A549 (cell line): ENCODE results near the gene UTP25. TPM values are rescaled to one million over a fixed set of nuclear protein-coding genes. Genes with fewer than 3 reads are reported as not detected.

Source experiments
- ATAC-seq, 2 experiments: fragments of 200-7000 bp in 1 of 2; fragments of >200 bp in 1 of 2; cut with Nextera tagmentation in 1 of 2; cut with Tn5 transposase in 1 of 2; 3 replicates each; pipeline versions ENCODE4 v1.8.0 to v1.9.1; 2018 to 2020; ENCODE audit warnings: mild to moderate bottlenecking in 1 of 2, moderate library complexity in 1 of 2
- CTCF ChIA-PET: fragments of 300-600 bp; sonication (Branson Sonifier 250); formaldehyde crosslinking; extraction: SDS; loops from one replicate; lab custom pipeline; 2021; ENCODE audit warnings: antibody characterized with exemption, inconsistent platforms; lab: Yijun Ruan, JAX
- POLR2A ChIA-PET: fragments of 350-600 bp; formaldehyde crosslinking; extraction: SDS; loops from one replicate; lab custom pipeline; 2021; ENCODE audit warnings: antibody characterized with exemption, inconsistent platforms; lab: Yijun Ruan, JAX
- DNase-seq, 2 experiments: peaks; one replicate each; pipeline versions ENCODE4 v3.0.0 to v3.0.0-alpha.2; 2011 to 2016; ENCODE audit warnings: low read depth in 1 of 2, low spot score in 1 of 2
- FAIRE-seq: peaks from 2 replicates; lab custom pipeline; 2011; peaks lifted over from hg19 to GRCh38; lab: Jason Lieb, UNC
- H3K27ac ChIP-seq, 2 experiments: fragments of >200 bp; sonication (Bioruptor Twin); formaldehyde crosslinking; 3 replicates each; pipeline ENCODE4 v1.5.1; 2016 to 2017
- H3K4me1 ChIP-seq: fragments of >200 bp; sonication (Bioruptor Twin); formaldehyde crosslinking; 3 replicates; pipeline ENCODE4 v1.6.1; 2016
- H3K4me2 ChIP-seq: fragments of >200 bp; sonication (Bioruptor Twin); formaldehyde crosslinking; 3 replicates; pipeline ENCODE4 v1.6.1; 2016
- H3K4me3 ChIP-seq: fragments of >200 bp; sonication (Bioruptor Twin); formaldehyde crosslinking; 3 replicates; pipeline ENCODE4 v1.5.1; 2016
- H3K9me3 ChIP-seq: fragments of >200 bp; sonication (Bioruptor Twin); formaldehyde crosslinking; 3 replicates; pipeline ENCODE4 v1.6.1; 2016
- BHLHE40 ChIP-seq: IDR thresholded peaks from 2 replicates; pipeline ENCODE4 v1.6.1; 2012; ENCODE audit warnings: low read depth, low read length, inconsistent platforms
- CBX2 ChIP-seq: fragments of 200-600 bp; sonication (generic); IDR thresholded peaks from 2 replicates; pipeline ENCODE4 v1.6.1; 2016; ENCODE audit warnings: low read depth, mild to moderate bottlenecking, borderline replicate concordance
- CTCF ChIP-seq: fragments of >200 bp; sonication (Bioruptor Twin); formaldehyde crosslinking; IDR thresholded peaks from 3 replicates; pipeline ENCODE4 v1.5.1; 2016
- EHF ChIP-seq: fragments of 250-450 bp; sonication (Bioruptor Pico); IDR thresholded peaks from 2 replicates; pipeline ENCODE4 v1.5.0; 2020; ENCODE audit warnings: mild to moderate bottlenecking
- EHMT2 ChIP-seq: fragments of 200-600 bp; sonication (generic); IDR thresholded peaks from 2 replicates; pipeline ENCODE4 v1.6.1; 2016; ENCODE audit warnings: antibody characterized with exemption, low read depth, mild to moderate bottlenecking, moderate library complexity
- ELK1 ChIP-seq: fragments of 150-350 bp; IDR thresholded peaks from 2 replicates; pipeline ENCODE4 v1.6.1; 2014; ENCODE audit warnings: low read depth, mild to moderate bottlenecking, low read length
- ESRRA ChIP-seq: fragments of 150-350 bp; IDR thresholded peaks from 2 replicates; pipeline ENCODE4 v1.6.1; 2014; ENCODE audit warnings: mild to moderate bottlenecking, low read length, borderline replicate concordance
- FOSB ChIP-seq: fragments of 250-450 bp; sonication (Bioruptor Pico); IDR thresholded peaks from 2 replicates; pipeline ENCODE4 v1.5.0; 2020; ENCODE audit warnings: mild to moderate bottlenecking, moderate library complexity
- HES2 ChIP-seq: fragments of >200 bp; sonication (Bioruptor Twin); formaldehyde crosslinking; IDR thresholded peaks from 2 replicates; pipeline ENCODE4 v1.6.1; 2016
- HEYL ChIP-seq: fragments of 250-450 bp; sonication (Bioruptor Pico); IDR thresholded peaks from 2 replicates; pipeline ENCODE4 v1.8.0; 2021; ENCODE audit warnings: mild to moderate bottlenecking, moderate library complexity
- HOXB13 ChIP-seq: fragments of 250-450 bp; sonication (Bioruptor Pico); IDR thresholded peaks from 2 replicates; pipeline ENCODE4 v1.5.0; 2020; ENCODE audit warnings: low read depth, mild to moderate bottlenecking, moderate library complexity
- JUNB ChIP-seq: fragments of >200 bp; sonication (Bioruptor Twin); formaldehyde crosslinking; IDR thresholded peaks from 2 replicates; pipeline ENCODE4 v1.6.1; 2016
- NPAS2 ChIP-seq: fragments of 250-450 bp; sonication (Bioruptor Pico); IDR thresholded peaks from 2 replicates; pipeline ENCODE4 v1.8.0; 2022; ENCODE audit warnings: mild to moderate bottlenecking, moderate library complexity, borderline replicate concordance
- POLR2A ChIP-seq: IDR thresholded peaks from 2 replicates; pipeline ENCODE4 v1.6.1; 2012; ENCODE audit warnings: mild to moderate bottlenecking, low read length
- POLR2AphosphoS2 ChIP-seq: conservative IDR thresholded peaks from 2 replicates; pipeline ENCODE4 v1.6.1; 2012; ENCODE audit warnings: low read length, improper control_type of control experiment, inconsistent platforms
- RAD21 ChIP-seq, 2 experiments: fragments of >200 bp in 1 of 2; sonication (Bioruptor Twin) in 1 of 2; formaldehyde crosslinking in 1 of 2; IDR thresholded peaks in 1 of 2; conservative IDR thresholded peaks in 1 of 2; 2 replicates in 1 of 2; 3 replicates in 1 of 2; pipeline ENCODE4 v1.6.1; 2012 to 2018; ENCODE audit warnings: inconsistent platforms in 1 of 2
- RNF2 ChIP-seq: fragments of 200-600 bp; sonication (generic); IDR thresholded peaks from 2 replicates; pipeline ENCODE4 v1.6.1; 2016; ENCODE audit warnings: low read depth, mild to moderate bottlenecking, antibody characterized with exemption, moderate library complexity, borderline replicate concordance
- SMC3 ChIP-seq: fragments of >200 bp; sonication (Bioruptor Twin); formaldehyde crosslinking; IDR thresholded peaks from 3 replicates; pipeline ENCODE4 v1.6.1; 2018; ENCODE audit warnings: inconsistent platforms
- TP53 ChIP-seq: fragments of 250-450 bp; sonication (Bioruptor Pico); IDR thresholded peaks from 2 replicates; pipeline ENCODE4 v1.5.0; 2021; ENCODE audit warnings: mild to moderate bottlenecking, moderate library complexity
- ZFP36 ChIP-seq: fragments of 450-650 bp; IDR thresholded peaks from 2 replicates; pipeline ENCODE4 v1.6.1; 2014; ENCODE audit warnings: borderline replicate concordance; ENCODE audit not compliant: partially characterized antibody
- ZSCAN20 ChIP-seq: fragments of 250-450 bp; sonication (Bioruptor Pico); IDR thresholded peaks from 2 replicates; pipeline ENCODE4 v1.8.0; 2022; ENCODE audit warnings: mild to moderate bottlenecking, moderate library complexity
- WGBS: methylation state at CpG from one replicate; pipeline ENCODE4 v1.1.6; 2017; ENCODE audit errors: missing lambda C conversion rate; 5-methylcytosine and 5-hydroxymethylcytosine counted together
- polyA plus RNA-seq, 4 experiments: library from polyadenylated mRNA; depleted of rRNA in 3 of 4; stranded (reverse); fragments of >200 nt; fragmentation: RNase III in 1 of 4; extraction: RNeasy Plus Mini Kit Qiagen cat#74134 plus additional on column Dnase treatment in 1 of 4; gene quantifications; 2 replicates in 3 of 4; 3 replicates in 1 of 4; pipeline ENCODE4 v1.2.3, GENCODE V29; 2011 to 2017

The UTP25 gene
- polyA plus RNA-seq, 2 of the 4 experiments (the other 2 are of a cell fraction) = 8.4 to 16.5 TPM

GRCh38 chr1:209822706-209823105 lies 5.1 kb upstream of the UTP25 start:
- Histone ChIP-seq H3K9me3 (no peaks in the 10 kb centered on the region), H3K4me3 (no peak overlapping the region), H3K4me2 (peak overlapping the region; percentile 53), H3K4me1 (peaks cover 18% of the 10 kb centered on the region), H3K27ac (no peak overlapping the region)
- FAIRE-seq (no peak), ATAC-seq (no peak), DNase-seq (no peak)
- TF ChIP-seq BHLHE40 = no peak
- TF ChIP-seq RNF2 = no peak
- TF ChIP-seq CBX2 = no peak
- no peak for TF ChIP-seq RAD21 (conservative IDR thresholded peaks at IDR 0.05 in 1 of 2, IDR thresholded peaks at IDR 0.05 in 1 of 2)
- no peak for TF ChIP-seq NPAS2 (CRISPR knock-in tag)
- no peak for TF ChIP-seq ESRRA
- no peak for TF ChIP-seq CTCF
- TF ChIP-seq HES2 = no peak
- TF ChIP-seq POLR2A = no peak
- no peak for TF ChIP-seq EHMT2
- no peak for TF ChIP-seq HEYL (CRISPR knock-in tag)
- no peak for TF ChIP-seq FOSB (CRISPR knock-in tag)
- no peak for TF ChIP-seq ZFP36
- TF ChIP-seq HOXB13 (CRISPR knock-in tag) = no peak
- no peak for TF ChIP-seq ZSCAN20
- no peak for TF ChIP-seq EHF
- TF ChIP-seq SMC3 = no peak
- no peak for TF ChIP-seq TP53
- no peak for TF ChIP-seq ELK1
- POLR2A ChIA-PET = interaction anchor here (1.2 kb wide), 1 partner anchor 14 kb away, joined by 3 read pairs; no protein-coding TSS in a partner anchor
- 64% methylated on average over 7 of the region's 7 CpGs for WGBS
- CTCF ChIA-PET = interaction anchor here (0.6 to 8.2 kb wide), 29 partner anchors 10 to 409 kb away, joined by 3 to 114 read pairs (median 5); partner anchors contain the start of genes C1orf74 and IRF6

GRCh38 chr1:209823143-209824041 lies 4.4 kb upstream of the UTP25 start:
- TF ChIP-seq SMC3 = peak; percentile 40; the same call in 1 of the 3 replicates
- TF ChIP-seq POLR2AphosphoS2 = no peak
- peak in 1 of 2 experiments; percentile 26; a peak in 1 of 5 replicates for TF ChIP-seq RAD21 (conservative IDR thresholded peaks at IDR 0.05 in 1 of 2, IDR thresholded peaks at IDR 0.05 in 1 of 2)
- peak; percentile 73 for TF ChIP-seq CTCF
- TF ChIP-seq JUNB = no peak
- ATAC-seq (peak; percentile 47 to 66; a peak in 3 of 6 replicates), DNase-seq (peak; percentile 42 to 68), FAIRE-seq (no peak)
- peak overlapping the region; percentile 53 for H3K4me2 ChIP-seq
- ChIA-PET CTCF (interaction anchor here (0.6 to 8.2 kb wide), 36 partner anchors 11 to 410 kb away, joined by 3 to 114 read pairs (median 4); partner anchors contain the start of genes C1orf74 and IRF6), POLR2A (interaction anchor here (1.2 to 1.5 kb wide), 2 partner anchors 15 to 39 kb away, joined by 3 read pairs; partner anchors contain the start of gene C1orf74)
- H3K4me1 ChIP-seq = peaks cover 18% of the 10 kb centered on the region
- H3K9me3 ChIP-seq = no peaks in the 10 kb centered on the region
- WGBS = 26% methylated on average over 12 of the region's 12 CpGs
- no peak overlapping the region for H3K27ac ChIP-seq
- no peak overlapping the region for H3K4me3 ChIP-seq
